GM23338 (cell line): ENCODE measurements around the gene MRC2. TPM values are rescaled to one million over a fixed set of nuclear protein-coding genes. Genes with fewer than 3 reads are reported as not detected.

ENCODE experiments used
- ATAC-seq: fragments of 200-7000 bp; cut with Tn5 transposase; 3 replicates; pipeline ENCODE4 v1.9.1; 2020
- DNase-seq: peaks from one replicate; pipeline ENCODE4 v3.0.0-alpha.2; 2015; ENCODE audit warnings: low spot score
- H2AFZ ChIP-seq: fragments of 200-600 bp; sonication (generic); 2 replicates; pipeline ENCODE4 v1.8.0; 2016; ENCODE audit warnings: antibody characterized with exemption, mild to moderate bottlenecking, moderate library complexity
- H3F3A ChIP-seq: fragments of 200-600 bp; sonication (generic); replicated peaks from 2 replicates; pipeline ENCODE4 v1.8.0; 2017; ENCODE audit warnings: antibody characterized with exemption, mixed run types, low read depth
- H3K27ac ChIP-seq: fragments of 200-600 bp; sonication (generic); 2 replicates; pipeline ENCODE4 v1.6.1; 2016; ENCODE audit warnings: low read depth
- H3K27me3 ChIP-seq: fragments of 200-600 bp; sonication (generic); 2 replicates; pipeline ENCODE4 v1.8.0; 2016; ENCODE audit warnings: mild to moderate bottlenecking, mixed run types, moderate library complexity; ENCODE audit not compliant: insufficient read depth
- H3K36me3 ChIP-seq: fragments of 200-600 bp; sonication (generic); 2 replicates; pipeline ENCODE4 v1.8.0; 2016; ENCODE audit warnings: mild to moderate bottlenecking; ENCODE audit not compliant: insufficient read depth
- H3K4me1 ChIP-seq: fragments of 200-600 bp; sonication (generic); 2 replicates; pipeline ENCODE4 v1.8.0; 2016; ENCODE audit warnings: mild to moderate bottlenecking, moderate library complexity; ENCODE audit not compliant: insufficient read depth
- H3K4me2 ChIP-seq: fragments of 200-600 bp; sonication (generic); 2 replicates; pipeline ENCODE4 v1.7.1; 2017; ENCODE audit warnings: mixed run types
- H3K4me3 ChIP-seq: fragments of 200-600 bp; sonication (generic); 2 replicates; pipeline ENCODE4 v1.6.1; 2016; ENCODE audit warnings: mixed run types
- H3K79me2 ChIP-seq: fragments of 200-600 bp; sonication (generic); replicated peaks from 2 replicates; pipeline ENCODE4 v1.8.0; 2017; ENCODE audit warnings: mild to moderate bottlenecking; ENCODE audit not compliant: insufficient read depth
- H3K9me2 ChIP-seq: fragments of 200-600 bp; sonication (generic); 2 replicates; pipeline ENCODE4 v1.8.0; 2017; ENCODE audit not compliant: insufficient read depth
- H4K20me1 ChIP-seq: fragments of 200-600 bp; sonication (generic); replicated peaks from 2 replicates; pipeline ENCODE4 v1.8.0; 2017; ENCODE audit warnings: mild to moderate bottlenecking; ENCODE audit not compliant: insufficient read depth
- H3K27ac Mint-ChIP-seq: 2 replicates; pipeline ENCODE4 v1.8.0; 2020; ENCODE audit warnings: inconsistent platforms, mild to moderate bottlenecking, moderate library complexity, mixed read lengths
- H3K27me3 Mint-ChIP-seq: 3 replicates; pipeline ENCODE4 v1.8.0; 2022; ENCODE audit warnings: low read depth, mild to moderate bottlenecking, moderate library complexity, mixed read lengths, inconsistent platforms; ENCODE audit not compliant: insufficient read depth, poor library complexity
- H3K36me3 Mint-ChIP-seq: 3 replicates; pipeline ENCODE4 v1.8.0; 2021; ENCODE audit warnings: low read depth, mild to moderate bottlenecking, inconsistent platforms, moderate library complexity, mixed read lengths
- H3K4me1 Mint-ChIP-seq: 3 replicates; pipeline ENCODE4 v1.8.0; 2020; ENCODE audit warnings: mild to moderate bottlenecking, inconsistent platforms, mixed read lengths
- H3K4me3 Mint-ChIP-seq: 3 replicates; pipeline ENCODE4 v1.8.0; 2021; ENCODE audit warnings: moderate library complexity, mild to moderate bottlenecking, inconsistent platforms, mixed read lengths
- H3K9me3 Mint-ChIP-seq: 3 replicates; pipeline ENCODE4 v1.8.0; 2020; ENCODE audit warnings: moderate library complexity, mild to moderate bottlenecking, inconsistent platforms, mixed read lengths
- CREB1 ChIP-seq: fragments of 250-450 bp; sonication (Bioruptor Pico); IDR thresholded peaks from 2 replicates; pipeline ENCODE4 v1.5.0; 2020; ENCODE audit warnings: low read depth, mild to moderate bottlenecking, moderate library complexity
- ETS1 ChIP-seq: IDR thresholded peaks from 2 replicates; pipeline ENCODE4 v1.6.1; 2016; ENCODE audit warnings: antibody characterized with exemption
- EZH2 ChIP-seq: fragments of 200-600 bp; sonication (generic); IDR thresholded peaks from one replicate; pipeline ENCODE4 v1.8.0; 2017; ENCODE audit warnings: antibody characterized with exemption, mild to moderate bottlenecking, low read depth; ENCODE audit not compliant: unreplicated experiment
- EZH2phosphoT487 ChIP-seq: fragments of 200-600 bp; sonication (generic); IDR thresholded peaks from one replicate; pipeline ENCODE4 v1.8.1; 2018; ENCODE audit warnings: antibody characterized with exemption; ENCODE audit not compliant: unreplicated experiment
- JUNB ChIP-seq: IDR thresholded peaks from one replicate; pipeline ENCODE4 v1.6.1; 2016; ENCODE audit warnings: antibody characterized with exemption; ENCODE audit not compliant: unreplicated experiment
- NANOG ChIP-seq: IDR thresholded peaks from 2 replicates; pipeline ENCODE4 v1.6.1; 2016; ENCODE audit warnings: antibody characterized with exemption, borderline replicate concordance
- POLR2AphosphoS5 ChIP-seq: IDR thresholded peaks from 2 replicates; pipeline ENCODE4 v1.6.1; 2016; ENCODE audit warnings: antibody characterized with exemption, low read depth
- REST ChIP-seq: IDR thresholded peaks from one replicate; pipeline ENCODE4 v1.6.1; 2018; ENCODE audit warnings: antibody characterized with exemption; ENCODE audit not compliant: unreplicated experiment
- STAT1 ChIP-seq: IDR thresholded peaks from one replicate; pipeline ENCODE4 v1.6.1; 2016; ENCODE audit warnings: antibody characterized with exemption; ENCODE audit not compliant: unreplicated experiment
- ZNF114 ChIP-seq: fragments of 250-450 bp; sonication (Bioruptor Pico); IDR thresholded peaks from 2 replicates; pipeline ENCODE4 v1.5.0; 2020; ENCODE audit warnings: mild to moderate bottlenecking, moderate library complexity
- ZNF331 ChIP-seq: fragments of 250-450 bp; sonication (Bioruptor Pico); IDR thresholded peaks from 2 replicates; pipeline ENCODE4 v1.5.0; 2020; ENCODE audit warnings: low read depth, mild to moderate bottlenecking, moderate library complexity
- ZNF462 ChIP-seq: fragments of 250-450 bp; sonication (Bioruptor Pico); IDR thresholded peaks from 2 replicates; pipeline ENCODE4 v1.5.0; 2020; ENCODE audit warnings: mild to moderate bottlenecking, moderate library complexity
- polyA plus RNA-seq: library from polyadenylated mRNA; unstranded; fragments of >200 nt; fragmentation: Nextera tagmentation; extraction: Ambion mirVana; gene quantifications from 2 replicates; pipeline ENCODE4 v1.2.1, GENCODE V29; 2016
- total RNA-seq: library from RNA; depleted of rRNA; stranded (reverse); fragments of >200 nt; shearing (Covaris generic); gene quantifications from 2 replicates; pipeline ENCODE4 v1.2.3, GENCODE V29; 2014
- TF ChIP-seq, protein P1 (sequence below), 2 experiments: fragments of 200-600 bp in 1 of 2; sonication (generic) in 1 of 2; conservative IDR thresholded peaks; 2 replicates each; pipeline versions ENCODE4 v1.5.1 to v1.6.1; 2016 to 2017; ENCODE audit warnings: antibody characterized with exemption in 2 of 2, low read depth in 2 of 2, mild to moderate bottlenecking in 2 of 2, moderate library complexity in 1 of 2

The MRC2 gene
- total and polyA plus RNA-seq, 2 experiments from 2014 or later = 8.0 to 38.6 TPM

DNA sequence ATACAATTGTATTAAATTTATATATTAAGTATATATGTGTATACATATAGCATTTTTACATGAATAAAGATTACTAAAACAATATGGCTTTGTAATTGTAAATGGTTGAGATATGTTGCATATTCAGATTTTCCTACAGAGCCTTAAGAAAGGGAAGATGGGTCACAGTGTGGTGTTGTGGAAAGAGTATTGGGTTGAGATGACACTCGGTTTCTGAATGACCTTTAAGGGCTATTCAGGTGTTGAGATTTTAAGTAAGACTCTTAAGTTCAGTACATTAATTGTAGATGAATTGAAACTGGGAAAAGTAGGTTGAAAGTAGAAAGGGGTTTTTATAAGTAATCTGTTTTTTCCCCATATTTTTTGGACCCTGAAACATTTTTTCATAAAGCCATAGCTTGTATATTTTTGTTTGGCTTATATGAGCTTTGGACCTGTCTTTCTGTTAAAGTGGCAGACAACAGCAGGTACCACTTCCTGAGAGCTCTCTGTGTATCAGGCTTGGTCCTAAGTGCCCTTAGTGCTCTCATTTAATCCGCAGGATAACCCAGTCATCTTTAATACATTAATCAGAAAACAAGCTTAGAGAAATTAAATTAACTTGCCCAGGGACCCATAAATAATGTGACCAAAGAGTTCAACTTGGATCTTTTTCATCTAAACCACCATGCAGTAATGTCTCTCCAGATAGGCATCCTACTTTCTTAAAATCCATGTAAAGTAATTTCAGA, 48.5 kb upstream of the MRC2 start:
- Histone ChIP-seq H3K27me3 (no peaks in the 10 kb centered on the region), H4K20me1 (no peaks in the 10 kb centered on the region), H3K4me3 (no peak overlapping the region), H3K4me1 (peaks cover 7% of the 10 kb centered on the region), H3K79me2 (no peaks in the 10 kb centered on the region), H3F3A (no peaks in the 10 kb centered on the region), H3K4me2 (no peak overlapping the region), H2AFZ (no peak overlapping the region), H3K9me2 (no peaks in the 10 kb centered on the region), H3K27ac (no peak overlapping the region), H3K36me3 (0 out of 2 replicates have a peak, but pooled peaks cover 12% of the 10 kb centered on the region)
- Mint-ChIP-seq H3K27ac (no peak overlapping the region), H3K4me1 (peaks cover 3% of the 10 kb centered on the region; the same call in 2 of the 3 replicates), H3K36me3 (peaks cover 57% of the 10 kb centered on the region), H3K9me3 (no peaks in the 10 kb centered on the region), H3K4me3 (no peak overlapping the region), H3K27me3 (peaks cover 6% of the 10 kb centered on the region)
- no peak for DNase-seq
- no peak for ATAC-seq
- TF ChIP-seq NANOG (no peak), ZNF462 (CRISPR knock-in tag) (no peak), JUNB (no peak), STAT1 (no peak), POLR2AphosphoS5 (no peak), REST (no peak), EZH2 (no peak), ZNF114 (CRISPR knock-in tag) (no peak), ZNF331 (CRISPR knock-in tag) (no peak), EZH2phosphoT487 (no peak), ETS1 (no peak), CREB1 (CRISPR knock-in tag) (no peak)
- TF ChIP-seq, protein P1, sequence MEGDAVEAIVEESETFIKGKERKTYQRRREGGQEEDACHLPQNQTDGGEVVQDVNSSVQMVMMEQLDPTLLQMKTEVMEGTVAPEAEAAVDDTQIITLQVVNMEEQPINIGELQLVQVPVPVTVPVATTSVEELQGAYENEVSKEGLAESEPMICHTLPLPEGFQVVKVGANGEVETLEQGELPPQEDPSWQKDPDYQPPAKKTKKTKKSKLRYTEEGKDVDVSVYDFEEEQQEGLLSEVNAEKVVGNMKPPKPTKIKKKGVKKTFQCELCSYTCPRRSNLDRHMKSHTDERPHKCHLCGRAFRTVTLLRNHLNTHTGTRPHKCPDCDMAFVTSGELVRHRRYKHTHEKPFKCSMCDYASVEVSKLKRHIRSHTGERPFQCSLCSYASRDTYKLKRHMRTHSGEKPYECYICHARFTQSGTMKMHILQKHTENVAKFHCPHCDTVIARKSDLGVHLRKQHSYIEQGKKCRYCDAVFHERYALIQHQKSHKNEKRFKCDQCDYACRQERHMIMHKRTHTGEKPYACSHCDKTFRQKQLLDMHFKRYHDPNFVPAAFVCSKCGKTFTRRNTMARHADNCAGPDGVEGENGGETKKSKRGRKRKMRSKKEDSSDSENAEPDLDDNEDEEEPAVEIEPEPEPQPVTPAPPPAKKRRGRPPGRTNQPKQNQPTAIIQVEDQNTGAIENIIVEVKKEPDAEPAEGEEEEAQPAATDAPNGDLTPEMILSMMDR (conservative IDR thresholded peaks at IDR 0.05; ENCODE audit: low read depth in 2 of 2) = no peak
